GM12874 (cell line): ENCODE measurements around the gene TTLL5.

Source experiments
- CTCF ChIP-seq: IDR thresholded peaks from 2 replicates; pipeline ENCODE4 v1.5.1; 2011; ENCODE audit warnings: low read depth, mild to moderate bottlenecking, control low read depth, low read length, moderate library complexity; ENCODE audit not compliant: insufficient read depth

The TTLL5 gene

GRCh38 chr14:75980856-75981255, 319.8 kb downstream of the TTLL5 start:
- TF ChIP-seq CTCF: no peak

GRCh38 chr14:75981426-75982265, 320.6 kb downstream of the TTLL5 start, which contains the start of gene TGFB3:
Gene TGFB3 (minus strand): TSS chr14:75981995. CDS start chr14:75980893, 1,102 bp downstream.
- TF ChIP-seq CTCF: no peak

- TF ChIP-seq CTCF: peak; percentile 76
Measured at GRCh38 chr14:75982266-75983018, 321.4 kb downstream of the TTLL5 start.

- TF ChIP-seq CTCF: no peak
Measured at GRCh38 chr14:75983019-75983358, 321.9 kb downstream of the TTLL5 start.

- TF ChIP-seq CTCF: no peak
Measured at GRCh38 chr14:75984674-75985073, 323.6 kb downstream of the TTLL5 start.

GRCh38 chr14:75985618-75986438, 324.8 kb downstream of the TTLL5 start, which contains the start of gene IFT43:
Gene IFT43 (plus strand): TSS chr14:75985763. CDS start chr14:75985787, 24 bp downstream.
- no peak for TF ChIP-seq CTCF

GRCh38 chr14:75986439-75986765, 325.4 kb downstream of the TTLL5 start:
- no peak for TF ChIP-seq CTCF
